Retinal pigment epithelial cell (primary cell): Measurements from ENCODE around the gene EYS.

Source experiments
- DNase-seq: peaks from one replicate; pipeline ENCODE4 v3.0.0-alpha.2; 2010; ENCODE audit warnings: low read depth
- H3K4me3 ChIP-seq: 2 replicates; pipeline ENCODE4 v1.5.1; 2011; ENCODE audit warnings: mild to moderate bottlenecking, low read length, control low read depth, moderate library complexity
- CTCF ChIP-seq: conservative IDR thresholded peaks from 2 replicates; pipeline ENCODE4 v1.5.1; 2011; ENCODE audit warnings: low read depth, low read length, control low read depth, inconsistent platforms

The EYS gene

DNA sequence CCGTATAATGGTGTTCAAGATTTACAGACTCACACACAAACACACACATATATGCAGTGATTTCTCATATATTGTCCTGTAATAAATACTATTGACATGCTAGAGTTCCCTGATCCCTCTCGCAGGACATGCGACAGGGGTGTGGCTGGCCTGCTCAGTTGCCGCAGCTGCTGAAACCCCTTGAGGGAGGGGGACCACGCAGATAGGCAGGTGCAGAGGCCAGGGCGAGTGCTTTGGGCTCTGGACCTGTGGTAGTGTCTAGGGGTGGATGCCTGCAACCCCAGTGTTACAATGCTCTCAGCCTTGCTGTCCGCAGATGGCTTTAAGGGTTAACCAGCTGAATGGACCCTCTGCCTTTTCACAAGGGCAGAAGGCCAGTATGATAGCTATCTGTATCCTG is 706.2 kb downstream of the EYS start:
- no peak overlapping the region for H3K4me3 ChIP-seq
- DNase-seq, result no peak
- no peak for TF ChIP-seq CTCF

- TF ChIP-seq CTCF, result no peak
- no peak overlapping the region for H3K4me3 ChIP-seq
- no peak for DNase-seq
Observed at GRCh38 chr6:64998204-64998603, 708.8 kb downstream of the EYS start.

DNA sequence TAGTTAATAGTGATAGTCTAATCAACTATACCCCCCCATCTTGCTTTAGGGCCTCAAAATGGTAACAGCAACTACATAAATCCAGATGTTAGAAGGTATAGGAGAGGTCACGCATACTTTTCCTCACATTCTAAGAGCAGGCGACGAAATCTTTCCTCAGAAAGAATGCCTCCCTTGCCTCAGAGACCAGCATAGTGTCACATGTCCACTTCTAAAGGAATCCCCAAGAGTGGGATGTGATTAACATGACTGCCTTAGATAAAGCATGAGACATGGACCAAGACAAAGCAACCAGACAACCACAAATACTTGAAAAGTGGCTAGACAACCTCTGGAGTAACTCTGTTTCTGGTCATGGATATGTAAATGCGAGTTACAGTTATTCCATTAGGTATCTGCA is 710.7 kb downstream of the EYS start:
- no peak for TF ChIP-seq CTCF
- H3K4me3 ChIP-seq, result no peak overlapping the region
- DNase-seq, result no peak

- TF ChIP-seq CTCF, result no peak
- DNase-seq, result no peak
- no peak overlapping the region for H3K4me3 ChIP-seq
Observed at GRCh38 chr6:64990652-64991304, 716.2 kb downstream of the EYS start.

DNA sequence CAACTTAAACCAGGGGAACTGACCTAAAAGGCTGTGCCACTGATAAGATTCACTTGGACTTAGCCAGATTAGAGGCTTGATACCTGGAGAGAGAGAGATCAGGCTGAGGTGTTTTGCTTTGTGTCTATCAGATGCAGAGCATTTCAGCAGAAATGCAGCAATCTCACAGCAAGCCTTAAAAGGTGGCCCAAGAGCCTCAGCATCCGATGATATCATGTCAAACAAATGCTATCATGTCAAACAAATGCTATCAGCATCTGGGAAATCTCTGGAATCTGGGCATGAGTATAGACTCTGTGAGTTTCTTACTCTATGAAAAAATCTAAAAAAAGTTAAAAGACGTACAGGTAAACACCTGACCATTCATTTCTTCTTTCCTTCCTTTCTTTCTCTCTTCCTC is 718.9 kb downstream of the EYS start:
- no peak overlapping the region for H3K4me3 ChIP-seq
- no peak for DNase-seq
- TF ChIP-seq CTCF, result no peak

DNA sequence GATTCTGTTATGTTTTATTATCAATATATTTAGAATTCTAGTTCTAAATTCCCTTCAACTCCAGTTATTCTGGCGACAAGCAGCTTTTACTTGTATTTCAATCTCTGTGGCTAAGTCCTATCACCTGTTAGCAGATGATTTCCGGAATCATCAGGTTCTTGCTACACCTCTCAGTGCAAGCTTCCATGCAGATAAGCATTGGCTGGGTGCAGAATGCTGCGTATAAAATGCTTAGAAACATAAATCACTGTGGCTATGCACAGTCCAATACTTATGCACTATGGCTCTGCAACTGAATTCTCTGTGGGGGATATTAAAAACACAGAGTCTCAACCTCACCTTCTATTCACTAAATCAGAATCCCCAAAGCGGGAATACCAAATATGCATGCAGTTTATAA is 720.0 kb downstream of the EYS start:
- H3K4me3 ChIP-seq, result no peak overlapping the region
- DNase-seq, result no peak
- TF ChIP-seq CTCF, result no peak

- H3K4me3 ChIP-seq, result no peak overlapping the region
- no peak for DNase-seq
- TF ChIP-seq CTCF, result no peak
Observed at GRCh38 chr6:64985726-64986125, 721.3 kb downstream of the EYS start.
